Fibroblast of the aortic adventitia (primary cell): ENCODE measurements around the gene FAIM2. TPM values are rescaled to one million over a fixed set of nuclear protein-coding genes. Genes with fewer than 3 reads are reported as not detected.

Experiments used
- DNase-seq: peaks from one replicate; pipeline ENCODE4 v3.0.0-alpha.2; 2010; ENCODE audit warnings: low read depth
- H3K4me3 ChIP-seq: 2 replicates; pipeline ENCODE4 v1.5.1; 2011; ENCODE audit warnings: low read depth, mild to moderate bottlenecking, control low read depth, low read length, moderate library complexity
- total RNA-seq: library from RNA; depleted of rRNA; stranded (reverse); fragments of >200 nt; gene quantifications from 2 replicates; pipeline ENCODE4 v1.2.3, GENCODE V29; 2012; ENCODE audit warnings: low replicate concordance
- TF ChIP-seq, protein P1 (sequence below): IDR thresholded peaks from 2 replicates; pipeline ENCODE4 v1.5.1; 2011; ENCODE audit warnings: mild to moderate bottlenecking, low read length, control low read depth, inconsistent platforms; ENCODE audit not compliant: insufficient read depth

Gene FAIM2
- total RNA-seq, 1 donor, result 12.9 TPM

DNA sequence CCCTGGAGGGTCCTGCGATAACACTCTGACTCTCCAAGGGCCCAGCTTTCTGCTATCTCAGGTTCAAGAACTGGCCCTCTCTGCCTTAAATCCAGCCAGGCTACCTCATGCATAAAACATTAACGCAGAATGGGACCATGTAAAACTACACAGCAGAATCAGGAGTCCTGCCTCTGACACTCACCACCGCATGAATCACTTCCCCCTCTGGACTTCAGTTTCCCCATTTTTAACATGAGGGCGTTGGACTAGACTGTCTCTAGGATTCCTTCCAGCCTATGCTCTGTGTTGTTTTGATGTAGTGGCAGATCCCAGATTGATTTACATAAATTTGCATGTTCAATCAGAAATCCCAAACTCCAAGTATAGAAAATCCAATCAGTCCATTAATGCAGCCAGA is 78.8 kb downstream of the FAIM2 start:
- DNase-seq, result peak; percentile 77
- peak overlapping the region; percentile 90 for H3K4me3 ChIP-seq
- TF ChIP-seq, protein P1, sequence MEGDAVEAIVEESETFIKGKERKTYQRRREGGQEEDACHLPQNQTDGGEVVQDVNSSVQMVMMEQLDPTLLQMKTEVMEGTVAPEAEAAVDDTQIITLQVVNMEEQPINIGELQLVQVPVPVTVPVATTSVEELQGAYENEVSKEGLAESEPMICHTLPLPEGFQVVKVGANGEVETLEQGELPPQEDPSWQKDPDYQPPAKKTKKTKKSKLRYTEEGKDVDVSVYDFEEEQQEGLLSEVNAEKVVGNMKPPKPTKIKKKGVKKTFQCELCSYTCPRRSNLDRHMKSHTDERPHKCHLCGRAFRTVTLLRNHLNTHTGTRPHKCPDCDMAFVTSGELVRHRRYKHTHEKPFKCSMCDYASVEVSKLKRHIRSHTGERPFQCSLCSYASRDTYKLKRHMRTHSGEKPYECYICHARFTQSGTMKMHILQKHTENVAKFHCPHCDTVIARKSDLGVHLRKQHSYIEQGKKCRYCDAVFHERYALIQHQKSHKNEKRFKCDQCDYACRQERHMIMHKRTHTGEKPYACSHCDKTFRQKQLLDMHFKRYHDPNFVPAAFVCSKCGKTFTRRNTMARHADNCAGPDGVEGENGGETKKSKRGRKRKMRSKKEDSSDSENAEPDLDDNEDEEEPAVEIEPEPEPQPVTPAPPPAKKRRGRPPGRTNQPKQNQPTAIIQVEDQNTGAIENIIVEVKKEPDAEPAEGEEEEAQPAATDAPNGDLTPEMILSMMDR, result no peak

DNA sequence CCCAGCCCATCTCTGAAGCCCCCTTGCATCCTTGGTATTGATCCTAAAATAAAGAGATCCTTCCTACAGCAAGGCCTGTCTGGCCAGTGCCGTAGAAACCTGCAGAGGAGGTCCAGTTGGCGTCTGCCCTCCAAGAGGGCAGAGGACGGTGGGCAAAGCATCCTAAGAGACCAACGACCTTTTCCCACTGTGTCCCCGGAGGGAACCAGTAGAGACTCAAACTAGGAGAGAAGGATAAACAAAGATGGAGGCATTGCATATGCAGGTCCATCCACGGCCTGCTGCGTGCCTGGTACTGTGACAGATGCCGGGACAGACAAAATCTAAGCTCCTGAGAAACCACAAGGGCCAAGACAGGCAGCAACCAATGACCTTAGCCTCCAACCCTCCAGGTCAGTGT is 79.3 kb downstream of the FAIM2 start:
- TF ChIP-seq, protein P1, result no peak
- no peak for DNase-seq
- H3K4me3 ChIP-seq, result peak overlapping the region; percentile 6

DNA sequence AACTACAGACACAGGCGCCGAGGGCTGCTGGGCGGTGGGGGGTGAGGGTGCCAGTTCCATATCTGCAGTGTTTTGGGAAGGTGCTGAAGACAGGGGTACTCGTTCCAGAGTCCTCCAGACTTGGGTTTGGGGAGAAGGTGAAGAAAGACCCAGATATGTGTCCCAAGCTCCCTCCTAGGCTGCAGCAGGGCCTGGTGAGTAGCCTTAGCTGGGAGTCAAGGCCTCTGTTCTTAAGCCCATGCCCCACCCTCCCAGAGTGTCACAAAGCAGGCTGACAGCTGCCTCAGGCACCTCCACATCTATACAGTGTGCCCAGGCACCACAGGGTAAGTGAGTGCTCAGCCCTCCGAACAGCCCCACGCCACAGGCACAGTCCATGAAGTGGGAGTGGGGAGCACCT is 79.7 kb downstream of the FAIM2 start:
- no peak overlapping the region for H3K4me3 ChIP-seq
- DNase-seq, result no peak
- TF ChIP-seq, protein P1, result no peak

DNA sequence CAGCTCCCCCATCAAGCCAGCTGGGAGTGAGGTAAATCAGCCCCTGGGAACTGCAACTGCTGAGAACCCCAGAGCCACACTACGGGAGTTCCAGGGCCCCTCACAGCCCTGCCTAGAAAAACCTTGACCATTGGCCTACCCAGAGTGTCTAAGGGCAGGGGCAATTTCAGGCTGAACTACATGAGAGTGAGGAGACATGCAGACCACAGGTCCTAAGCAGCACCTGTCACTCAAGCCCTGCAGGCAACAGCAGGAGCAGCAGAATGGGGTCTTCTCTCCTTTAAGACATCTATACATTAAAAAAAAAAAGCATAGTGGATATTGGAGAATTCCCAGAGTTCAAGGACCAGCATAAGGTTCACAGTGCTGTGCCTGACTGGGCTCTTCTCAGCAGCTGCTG is 80.3 kb downstream of the FAIM2 start:
- no peak for DNase-seq
- TF ChIP-seq, protein P1, result no peak

DNA sequence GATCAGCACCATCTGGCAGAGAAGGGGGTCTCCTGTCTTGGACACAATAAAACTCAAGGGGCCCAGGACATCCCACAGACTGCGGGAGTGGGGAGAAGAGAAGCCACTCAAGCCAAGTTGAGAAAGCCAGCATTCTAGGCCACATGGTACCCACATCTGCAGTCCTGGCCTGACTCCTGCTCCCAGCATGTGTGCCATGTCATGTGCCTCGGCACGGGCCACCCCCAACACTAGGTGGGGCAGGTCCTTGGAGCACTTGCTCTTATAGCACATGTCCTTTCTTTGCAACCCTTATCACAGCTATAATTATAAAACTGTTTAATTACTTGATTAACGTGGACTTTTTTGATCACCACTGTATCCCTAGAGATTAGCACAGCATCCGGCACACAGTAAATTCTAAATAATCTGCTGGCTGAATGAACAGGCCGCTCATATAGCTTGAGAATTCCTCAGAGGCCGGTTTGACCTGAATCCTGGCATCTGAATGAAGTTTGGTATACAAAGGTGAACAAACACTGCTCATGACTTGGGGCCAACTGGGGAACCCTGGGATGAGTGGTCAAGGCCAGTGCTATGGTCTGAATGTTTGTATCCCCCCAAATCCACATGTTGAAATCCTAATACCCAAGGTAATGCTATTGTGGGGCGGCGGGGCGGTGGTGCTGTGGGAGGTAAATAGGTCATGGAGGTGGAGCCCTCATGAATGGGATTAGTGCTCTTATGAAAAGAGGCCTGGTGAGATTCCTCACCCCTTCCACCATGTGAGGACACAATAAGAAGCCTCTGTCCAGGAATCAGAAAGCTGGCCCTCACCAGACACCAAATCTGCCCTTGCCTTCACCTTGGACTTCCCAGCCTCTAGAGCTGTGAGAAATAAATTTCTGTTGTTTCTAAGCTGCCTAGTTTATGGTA is 82.1 kb downstream of the FAIM2 start:
- H3K4me3 ChIP-seq, result no peak overlapping the region
- TF ChIP-seq, protein P1, result no peak
- no peak for DNase-seq

More for the DNA sequence above, 80.3 kb downstream of the FAIM2 start:
- no peak overlapping the region for H3K4me3 ChIP-seq

DNA sequence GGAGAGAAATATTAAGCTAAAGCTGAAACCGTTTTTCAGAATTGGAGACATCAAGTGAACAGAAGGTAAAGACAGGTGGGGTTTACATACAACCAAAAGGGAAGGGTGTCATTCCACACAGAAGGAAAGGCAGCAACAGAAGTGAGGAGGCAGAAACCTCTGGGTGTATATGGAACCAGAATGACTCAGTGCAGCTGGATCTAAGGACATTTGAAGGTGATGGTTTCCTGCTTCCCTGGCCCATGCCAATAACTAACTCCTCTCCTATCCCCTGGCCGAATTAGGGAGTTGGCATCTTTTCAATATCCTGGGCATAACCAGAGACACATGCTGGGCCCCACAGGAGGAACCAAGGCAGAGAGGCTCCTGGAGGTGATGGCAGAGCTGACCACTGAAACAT is 83.9 kb downstream of the FAIM2 start:
- DNase-seq, result no peak
- TF ChIP-seq, protein P1, result no peak
- no peak overlapping the region for H3K4me3 ChIP-seq
